NCI-H2227 (cell line): ENCODE measurements around the gene ACP1.

Experiments
- DNase-seq: peaks from one replicate; lab custom pipeline; 2025; ENCODE audit not compliant: unreplicated experiment; lab: John Stamatoyannopoulos, UW

ACP1 gene

DNA sequence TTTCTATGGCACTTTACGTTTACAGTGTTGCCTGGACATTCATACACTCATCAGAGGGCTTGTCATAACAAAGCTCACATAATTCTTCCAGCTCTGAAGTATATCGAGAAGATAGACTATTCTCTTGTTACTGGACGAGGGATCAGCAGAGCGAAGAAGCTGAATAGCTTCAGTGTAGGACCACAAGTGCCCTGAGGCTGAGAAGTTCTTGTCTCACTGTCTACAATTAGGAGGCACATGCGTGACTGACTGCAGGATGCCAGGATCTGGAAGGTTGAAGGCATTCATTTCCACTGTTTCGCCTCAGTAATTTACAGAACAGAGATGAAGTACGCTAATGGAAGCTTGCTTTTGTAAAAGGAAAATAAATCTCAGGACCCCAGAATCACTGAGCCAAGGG is 10.5 kb upstream of the ACP1 start:
- no peak for DNase-seq

- no peak for DNase-seq
Observed at GRCh38 chr2:255195-255594, 9.6 kb upstream of the ACP1 start.

- no peak for DNase-seq
Observed at GRCh38 chr2:256094-256493, 8.7 kb upstream of the ACP1 start.

- DNase-seq: no peak
Observed at GRCh38 chr2:257429-257828, 7.3 kb upstream of the ACP1 start.

DNA sequence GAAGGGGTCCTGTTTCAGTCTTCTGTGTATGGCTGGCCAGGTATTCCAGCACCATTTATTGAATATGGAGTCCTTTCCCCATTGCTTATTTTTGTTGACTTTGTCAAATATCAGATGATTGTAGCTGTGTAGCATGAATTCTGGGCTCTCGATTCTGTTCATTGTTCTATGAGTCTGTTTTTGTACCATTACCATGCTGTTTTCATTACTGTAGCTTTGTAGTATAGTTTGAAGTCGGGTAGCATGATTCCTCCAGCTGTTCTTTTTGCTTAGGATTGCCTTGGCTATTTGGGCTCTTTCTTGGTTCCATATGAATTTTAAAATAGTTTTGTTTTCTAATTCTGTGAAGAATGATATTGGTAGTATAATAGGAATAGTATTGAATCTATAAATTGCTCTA is 6.9 kb upstream of the ACP1 start:
- DNase-seq: no peak

GRCh38 chr2:258933-259332 is 5.8 kb upstream of the ACP1 start:
- DNase-seq: no peak

DNA sequence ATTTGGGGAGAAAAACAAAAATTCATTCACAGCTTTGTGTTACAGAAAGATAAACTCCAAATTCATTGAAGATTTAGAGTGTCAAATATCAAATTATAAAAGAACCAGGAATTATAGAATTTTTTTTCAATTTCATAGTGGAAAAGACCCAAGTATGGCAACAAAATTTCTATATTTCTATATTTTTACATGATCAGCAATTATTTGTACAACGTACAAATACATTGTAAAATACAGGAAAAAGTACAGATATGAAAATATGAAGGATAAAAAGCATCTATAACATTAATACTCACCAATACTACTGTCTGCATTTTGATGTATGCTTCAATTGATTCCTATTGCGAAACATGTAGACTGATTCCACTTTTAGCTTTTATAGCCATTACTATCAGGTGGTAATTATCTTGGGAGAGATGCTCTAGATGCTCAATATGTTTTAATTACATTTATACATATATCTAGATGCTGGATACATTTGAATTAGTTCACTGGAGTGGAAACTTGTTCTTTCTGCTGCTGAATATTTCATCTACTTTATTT is 4.9 kb upstream of the ACP1 start:
- DNase-seq: no peak

- DNase-seq: no peak
Observed at GRCh38 chr2:260507-261161, 4.1 kb upstream of the ACP1 start.

GRCh38 chr2:262117-262516 is 2.6 kb upstream of the ACP1 start:
- no peak for DNase-seq

- no peak for DNase-seq
Observed at GRCh38 chr2:263022-263738, 1.6 kb upstream of the ACP1 start.

- DNase-seq: peak; percentile 40
Observed at GRCh38 chr2:263774-264492, 814 bp upstream of the ACP1 start, which contains the start of gene SH3YL1. TSS of gene SH3YL1 (minus strand) at chr2:264032. CDS start at chr2:263984, 48 bp downstream.

DNA sequence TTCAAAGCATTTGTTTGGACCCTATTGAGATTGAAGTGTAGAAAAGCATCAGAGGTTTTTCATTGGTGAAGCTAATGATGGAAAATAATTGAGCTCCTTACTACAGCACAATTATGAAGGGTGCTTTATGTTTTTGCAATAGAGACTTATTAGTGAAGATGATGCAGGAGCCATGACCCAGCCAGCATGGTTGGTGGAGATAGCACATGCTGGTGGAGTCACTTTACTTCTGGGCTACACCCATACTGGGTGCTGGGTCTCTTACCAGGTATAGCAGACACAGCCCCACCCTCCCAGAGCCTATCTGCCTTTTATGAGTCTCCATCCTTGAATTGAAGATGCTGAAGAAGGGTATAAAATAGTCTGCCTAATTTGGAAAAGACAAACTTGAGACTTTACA is 3.6 kb downstream of the ACP1 start:
- no peak for DNase-seq

- no peak for DNase-seq
Observed at GRCh38 chr2:269356-270030, 4.7 kb downstream of the ACP1 start.

- DNase-seq: no peak
Observed at GRCh38 chr2:270861-271260, 6.1 kb downstream of the ACP1 start.

GRCh38 chr2:271917-272316 is 7.2 kb downstream of the ACP1 start:
- DNase-seq: no peak

DNA sequence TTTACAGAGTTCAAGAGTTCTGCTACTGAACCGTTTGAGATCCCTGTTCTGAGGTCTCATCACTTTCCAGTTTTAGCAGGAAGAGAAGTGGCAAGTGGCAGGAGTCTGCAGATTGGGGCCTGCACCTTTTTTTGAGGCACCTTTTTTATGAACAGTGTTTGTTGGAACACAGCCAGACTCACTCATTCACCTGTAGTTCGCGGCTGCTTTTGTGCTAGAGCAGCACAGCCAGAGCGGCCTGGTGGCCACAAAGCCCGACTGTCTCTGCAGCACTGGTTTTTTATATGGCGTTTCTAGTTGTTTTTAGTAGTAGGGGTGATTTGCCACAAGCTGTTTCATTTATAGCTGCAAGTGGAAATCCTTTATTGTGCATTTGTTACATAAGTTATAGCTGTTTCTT is 8.6 kb downstream of the ACP1 start:
- DNase-seq: no peak

GRCh38 chr2:274503-274902 is 9.8 kb downstream of the ACP1 start:
- no peak for DNase-seq

- DNase-seq: no peak
Observed at GRCh38 chr2:275466-275865, 10.7 kb downstream of the ACP1 start.

DNA sequence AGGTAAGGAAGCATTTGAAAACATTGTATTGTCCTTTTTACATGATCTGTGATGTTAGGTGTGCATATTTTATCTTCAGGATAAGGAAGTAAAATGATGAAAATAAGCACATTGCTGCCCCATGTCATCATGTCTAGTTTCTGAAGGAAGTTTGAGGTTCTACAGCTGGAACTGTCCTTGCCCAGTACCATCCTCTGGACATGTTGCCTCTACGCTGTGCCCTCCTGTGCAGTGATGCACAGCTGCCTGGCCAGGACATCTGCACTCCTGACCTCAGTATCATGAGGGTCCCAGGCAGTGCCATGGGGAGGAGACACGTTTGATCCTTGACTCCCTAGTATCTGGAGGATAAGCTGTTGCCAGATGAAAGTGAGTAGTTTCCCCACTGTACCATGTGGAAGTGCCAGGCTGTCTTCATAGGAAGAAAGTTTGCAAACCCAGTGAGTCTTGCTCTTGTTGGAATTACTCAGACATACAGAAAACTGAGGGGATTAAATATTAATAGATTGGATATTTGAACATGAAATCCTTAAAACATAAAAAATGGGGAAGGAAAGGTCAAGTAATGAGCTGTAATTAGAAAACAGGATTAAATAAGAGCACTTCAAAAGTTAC is 13.7 kb downstream of the ACP1 start:
- DNase-seq: no peak

DNA sequence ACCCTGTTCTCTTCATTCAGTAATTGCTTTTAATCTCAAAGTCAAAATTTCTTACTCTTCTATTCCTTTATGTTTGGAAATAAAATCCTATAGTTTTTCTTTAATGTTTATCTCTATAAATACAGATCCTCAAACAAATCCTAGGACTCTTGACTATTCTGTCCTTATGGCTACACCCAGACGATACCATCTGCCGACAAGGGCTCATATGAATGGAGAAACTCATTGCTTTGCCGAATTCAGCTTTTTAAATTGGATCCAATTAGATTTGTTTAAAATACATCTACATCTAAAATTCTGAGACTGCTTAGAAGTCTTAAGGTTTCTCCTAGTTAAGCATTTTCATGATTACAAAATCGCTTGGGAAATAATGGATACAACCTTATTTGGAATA is 14.2 kb downstream of the ACP1 start:
- DNase-seq: no peak

DNA sequence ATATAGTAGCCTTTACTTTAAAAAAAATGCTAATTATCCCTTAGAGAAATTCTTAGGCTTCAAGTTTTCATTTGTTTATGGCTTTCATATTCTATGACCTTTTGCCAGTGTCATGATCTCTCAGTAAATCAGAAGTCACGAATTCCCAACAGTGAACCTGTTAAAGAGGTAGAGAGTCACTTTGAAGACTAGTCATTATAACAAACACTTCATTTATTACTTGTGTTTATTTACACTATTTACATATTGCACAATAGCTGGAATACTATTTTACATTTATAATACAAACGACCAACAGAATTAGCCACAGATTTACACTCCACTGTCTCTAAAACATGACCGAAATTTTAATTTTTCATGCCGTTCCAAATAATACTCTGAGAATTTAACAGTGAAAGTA is 14.6 kb downstream of the ACP1 start:
- no peak for DNase-seq
